AG09319 (cell line): ENCODE results near the gene ABCB4.

ENCODE experiments used
- DNase-seq: peaks from one replicate; pipeline ENCODE4 v3.0.0-alpha.2; 2010; ENCODE audit warnings: low read depth; ENCODE audit errors: extremely low read depth
- TF ChIP-seq, protein P1 (sequence below): IDR thresholded peaks from 2 replicates; pipeline ENCODE4 v1.5.1; 2011; ENCODE audit warnings: low read depth, mild to moderate bottlenecking, inconsistent platforms, low read length, moderate library complexity

Gene ABCB4

DNA sequence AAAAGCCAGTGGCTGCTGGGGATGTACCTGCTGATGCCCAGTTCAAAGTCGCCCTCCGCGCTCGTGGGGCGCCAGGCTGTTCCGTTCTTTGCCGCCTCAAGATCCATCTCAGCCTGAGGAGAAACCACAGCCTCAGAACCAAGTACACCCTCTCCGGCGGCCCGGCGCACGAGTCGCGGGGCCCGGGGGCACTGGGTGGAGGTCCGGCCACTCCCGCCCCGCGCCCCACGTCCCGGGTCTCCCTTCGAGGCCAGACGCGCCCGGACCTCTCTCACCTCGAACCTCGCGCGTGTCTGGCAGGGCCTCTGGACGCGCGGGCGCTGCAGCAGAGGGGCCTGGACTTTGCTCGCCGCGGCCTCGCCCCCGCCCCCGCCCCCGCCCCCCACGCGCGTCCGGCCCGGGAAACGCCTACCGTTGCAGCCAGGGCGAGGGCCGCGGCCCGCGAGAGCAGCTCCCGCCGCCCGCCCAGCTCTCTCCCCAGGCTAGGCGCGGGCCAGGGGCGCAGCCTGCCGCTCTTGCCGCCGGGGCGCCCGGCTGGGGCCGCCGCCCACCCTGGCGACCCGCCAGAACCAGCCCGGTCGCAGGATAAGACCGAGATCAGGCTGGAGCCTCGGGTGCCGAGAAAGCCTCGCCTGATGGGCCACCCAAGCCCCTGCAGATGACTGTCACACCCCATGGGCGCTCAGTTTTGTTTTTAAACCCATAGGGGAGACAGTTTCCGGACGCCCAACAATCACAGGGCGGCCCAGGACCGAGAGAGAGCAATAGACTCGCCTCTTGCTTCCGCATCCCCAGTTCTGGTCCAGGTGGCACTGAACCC lies at the start of gene ABCB4:
TSS of gene ABCB4 (minus strand) at position 322 of the 820 bp plus-strand sequence. CDS start at position 107, 215 bp downstream.
- no peak for DNase-seq
- TF ChIP-seq, protein P1, sequence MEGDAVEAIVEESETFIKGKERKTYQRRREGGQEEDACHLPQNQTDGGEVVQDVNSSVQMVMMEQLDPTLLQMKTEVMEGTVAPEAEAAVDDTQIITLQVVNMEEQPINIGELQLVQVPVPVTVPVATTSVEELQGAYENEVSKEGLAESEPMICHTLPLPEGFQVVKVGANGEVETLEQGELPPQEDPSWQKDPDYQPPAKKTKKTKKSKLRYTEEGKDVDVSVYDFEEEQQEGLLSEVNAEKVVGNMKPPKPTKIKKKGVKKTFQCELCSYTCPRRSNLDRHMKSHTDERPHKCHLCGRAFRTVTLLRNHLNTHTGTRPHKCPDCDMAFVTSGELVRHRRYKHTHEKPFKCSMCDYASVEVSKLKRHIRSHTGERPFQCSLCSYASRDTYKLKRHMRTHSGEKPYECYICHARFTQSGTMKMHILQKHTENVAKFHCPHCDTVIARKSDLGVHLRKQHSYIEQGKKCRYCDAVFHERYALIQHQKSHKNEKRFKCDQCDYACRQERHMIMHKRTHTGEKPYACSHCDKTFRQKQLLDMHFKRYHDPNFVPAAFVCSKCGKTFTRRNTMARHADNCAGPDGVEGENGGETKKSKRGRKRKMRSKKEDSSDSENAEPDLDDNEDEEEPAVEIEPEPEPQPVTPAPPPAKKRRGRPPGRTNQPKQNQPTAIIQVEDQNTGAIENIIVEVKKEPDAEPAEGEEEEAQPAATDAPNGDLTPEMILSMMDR: no peak

DNA sequence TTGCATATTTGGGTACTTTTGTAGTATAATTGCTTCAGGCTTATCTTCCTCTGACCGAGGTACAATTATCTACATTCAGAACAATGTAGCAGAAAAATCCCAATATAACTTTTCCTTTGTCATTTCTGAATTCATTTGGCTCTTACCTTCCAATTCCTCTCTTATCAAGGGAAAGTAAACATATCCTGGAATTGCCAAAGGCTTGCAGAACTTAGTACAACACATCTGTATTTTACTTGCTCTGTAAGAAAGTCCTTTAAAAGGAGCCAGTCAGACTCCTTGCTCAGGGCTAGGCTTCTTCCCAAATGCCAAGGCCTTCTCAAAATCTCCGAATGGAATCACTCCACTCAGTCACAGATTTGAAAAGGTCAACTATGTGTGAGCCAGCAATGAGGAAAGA lies 43.3 kb upstream of the ABCB4 start:
- TF ChIP-seq, protein P1: no peak
- no peak for DNase-seq

DNA sequence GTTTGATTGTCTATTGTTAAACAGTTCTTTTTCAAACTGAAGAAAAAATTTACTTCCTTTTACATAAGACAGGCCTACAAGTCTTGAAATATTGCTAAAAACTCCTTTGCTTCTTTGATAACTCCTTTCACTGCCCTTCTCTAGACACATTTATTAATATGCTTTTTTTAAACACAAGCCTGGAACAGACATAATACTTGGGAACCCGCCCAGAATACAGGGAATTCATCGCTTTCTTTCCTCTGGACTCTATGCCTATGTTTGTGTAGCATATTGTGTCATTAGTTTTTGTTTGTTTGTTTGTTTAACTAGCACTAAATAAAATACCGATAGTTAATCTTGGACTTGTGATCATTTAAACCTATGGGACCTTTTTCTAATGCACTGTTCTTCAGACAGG lies 42.4 kb upstream of the ABCB4 start:
- TF ChIP-seq, protein P1: no peak
- no peak for DNase-seq

DNA sequence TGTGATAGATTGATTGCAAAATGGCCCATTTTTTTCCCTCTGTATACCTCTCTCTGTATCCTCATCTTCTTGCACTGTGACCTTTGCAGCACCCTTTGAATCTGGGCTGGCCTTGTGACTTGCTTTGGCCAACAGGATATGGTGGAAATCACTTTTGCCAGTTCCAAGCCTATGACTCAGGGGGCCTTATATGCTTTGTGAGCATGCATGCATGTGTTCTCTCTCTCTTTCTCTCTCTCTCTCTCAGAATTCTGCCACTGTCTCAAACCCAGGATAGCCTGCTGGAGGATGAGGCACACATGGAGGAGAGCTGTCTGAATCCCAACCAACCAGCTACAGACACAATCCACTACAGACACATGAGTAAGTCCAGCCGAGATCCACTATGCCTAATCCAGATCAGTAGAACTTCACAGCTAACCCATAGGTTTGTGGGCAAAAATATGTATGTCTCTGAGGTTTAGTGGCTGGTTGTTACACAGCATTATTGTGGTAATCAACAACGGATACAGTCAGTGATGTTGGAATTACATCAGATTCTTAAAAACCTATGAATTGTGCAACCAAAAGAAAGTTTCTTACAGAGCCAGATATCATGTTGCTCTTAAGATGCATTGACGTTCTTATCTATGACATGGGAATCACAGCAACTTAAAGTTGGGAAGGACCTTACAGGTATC lies 41.8 kb upstream of the ABCB4 start:
- TF ChIP-seq, protein P1: no peak
- no peak for DNase-seq

DNA sequence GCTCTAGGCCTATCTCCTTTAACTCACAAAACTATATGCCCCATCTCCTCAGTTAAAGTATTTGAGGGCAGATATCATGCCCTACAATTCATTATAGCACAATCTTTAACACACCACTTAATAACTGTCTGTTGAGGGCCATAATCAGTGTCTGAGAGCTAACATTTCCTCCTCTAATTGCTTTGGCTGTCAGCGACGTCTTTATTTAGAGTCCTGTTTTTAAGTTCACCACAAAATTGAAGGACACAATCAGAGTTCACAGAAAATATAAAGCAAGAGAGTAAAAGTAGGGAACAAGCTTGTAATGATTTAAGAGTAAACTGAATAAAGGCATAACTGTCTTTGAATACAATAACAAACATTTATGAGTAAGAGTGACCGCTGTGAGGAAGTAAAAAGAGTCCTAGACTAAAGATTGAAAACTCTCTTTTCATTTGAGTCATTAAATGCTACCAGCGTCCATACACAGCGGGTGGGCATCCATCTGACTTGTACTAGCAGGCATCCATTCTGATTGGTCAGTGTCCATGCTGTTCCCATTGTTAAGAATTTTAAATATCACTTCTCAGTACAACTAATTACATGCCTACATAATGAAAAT lies 38.4 kb upstream of the ABCB4 start:
- DNase-seq: no peak

DNA sequence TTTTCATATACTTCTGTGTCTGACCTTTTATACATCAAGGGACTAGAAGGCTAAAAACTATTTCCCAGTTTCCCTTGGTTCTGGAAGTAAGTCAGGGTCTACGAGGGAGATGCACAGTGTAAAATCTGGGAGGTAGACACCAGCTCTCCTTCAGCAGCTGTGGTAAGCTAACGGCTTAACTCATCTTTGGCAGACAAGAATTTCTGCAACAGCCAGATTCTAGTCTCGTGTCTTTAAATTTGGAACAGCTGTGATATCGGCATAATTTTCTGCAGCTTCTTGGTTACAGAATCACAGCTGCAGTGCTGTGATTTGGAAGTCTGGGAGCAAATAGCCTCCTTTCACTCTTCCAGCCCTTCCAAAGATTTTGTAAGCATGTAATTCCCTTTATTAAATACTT lies 37.4 kb upstream of the ABCB4 start:
- DNase-seq: no peak
- TF ChIP-seq, protein P1: no peak

More for the DNA sequence above, 38.4 kb upstream of the ABCB4 start:
- TF ChIP-seq, protein P1: no peak

DNA sequence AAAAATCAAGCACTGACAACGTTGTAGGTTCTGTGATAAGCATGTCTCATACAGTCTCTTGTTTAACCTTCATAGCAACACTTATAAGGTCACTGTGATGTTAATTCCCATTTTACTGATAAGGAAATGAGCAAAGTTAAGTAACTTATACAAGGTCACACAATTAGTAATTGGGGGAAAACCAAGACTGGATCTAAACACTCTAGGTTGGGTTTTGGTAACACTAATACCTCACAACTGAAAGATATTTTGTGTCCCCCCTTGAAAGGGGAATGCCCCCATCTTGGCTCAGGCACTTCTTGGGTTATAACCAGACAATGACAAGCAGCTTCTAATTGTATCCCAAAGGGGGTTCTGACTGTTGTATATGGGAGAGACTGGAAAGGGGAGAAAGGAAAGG lies 36.0 kb upstream of the ABCB4 start:
- no peak for DNase-seq

More for the DNA sequence above, 36.0 kb upstream of the ABCB4 start:
- TF ChIP-seq, protein P1: no peak
